ENCODE data around the gene BAIAP2.

DNA sequence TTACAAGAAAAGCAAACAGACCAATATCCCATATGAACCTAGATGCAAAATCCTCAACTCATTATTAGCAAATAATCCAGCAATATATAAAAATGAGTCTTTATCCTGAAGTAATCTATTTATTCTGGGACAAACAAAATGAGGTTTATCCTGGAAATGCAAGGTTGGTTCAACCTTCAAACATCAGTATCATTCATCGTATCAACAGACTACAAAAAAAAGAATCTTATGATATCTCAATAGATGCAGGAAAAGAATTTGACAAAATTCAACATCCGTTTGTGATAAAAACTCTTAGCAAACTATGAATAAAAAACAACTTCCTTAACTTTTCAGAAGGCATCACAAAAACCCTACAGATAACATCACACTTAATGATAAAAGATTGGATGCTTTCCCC lies 18.4 kb upstream of the BAIAP2 start:
- TF ChIP-seq EZH2 (IDR thresholded peaks at IDR 0.05): no peak
- TF ChIP-seq POLR2AphosphoS5 (IDR thresholded peaks at IDR 0.05; ENCODE audit: borderline replicate concordance, low read depth, low read length): no peak
